ENCODE results near the gene DEPP1. TPM values are rescaled to one million over a fixed set of nuclear protein-coding genes. Genes with fewer than 3 reads are reported as not detected.

DEPP1 gene
- total and polyA plus RNA-seq, 2 of the 13 experiments (the other 11 are each of a cell fraction or from before 2014, with no cell fraction given): 14.8 to 270 TPM

- TF ChIP-seq, protein P1, sequence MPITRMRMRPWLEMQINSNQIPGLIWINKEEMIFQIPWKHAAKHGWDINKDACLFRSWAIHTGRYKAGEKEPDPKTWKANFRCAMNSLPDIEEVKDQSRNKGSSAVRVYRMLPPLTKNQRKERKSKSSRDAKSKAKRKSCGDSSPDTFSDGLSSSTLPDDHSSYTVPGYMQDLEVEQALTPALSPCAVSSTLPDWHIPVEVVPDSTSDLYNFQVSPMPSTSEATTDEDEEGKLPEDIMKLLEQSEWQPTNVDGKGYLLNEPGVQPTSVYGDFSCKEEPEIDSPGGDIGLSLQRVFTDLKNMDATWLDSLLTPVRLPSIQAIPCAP (CRISPR knock-in tag; IDR thresholded peaks at IDR 0.05; ENCODE audit: low read depth): no peak
- TF ChIP-seq E2F5 (CRISPR knock-in tag; conservative IDR thresholded peaks at IDR 0.05) (no peak), SNAPC4 (CRISPR knock-in tag; IDR thresholded peaks at IDR 0.05) (no peak), HBP1 (CRISPR knock-in tag; IDR thresholded peaks at IDR 0.05; ENCODE audit: low read depth) (no peak), SETDB1 (CRISPR knock-in tag; IDR thresholded peaks at IDR 0.05; ENCODE audit: borderline replicate concordance) (no peak), ZNF329 (CRISPR knock-in tag; IDR thresholded peaks at IDR 0.05; ENCODE audit: low read depth) (no peak), CAMTA2 (CRISPR knock-in tag; IDR thresholded peaks at IDR 0.05; ENCODE audit: borderline replicate concordance) (no peak), FOXA1 (IDR thresholded peaks at IDR 0.05) (peak; percentile 53; the same call in 1 of the 2 replicates), FOXA1 (CRISPR knock-in tag; IDR thresholded peaks at IDR 0.05) (peak; percentile 89), ZFP41 (CRISPR knock-in tag; IDR thresholded peaks at IDR 0.05; ENCODE audit: borderline replicate concordance) (no peak), EZH2 (conservative IDR thresholded peaks at IDR 0.05; ENCODE audit: low read depth, low read length) (no peak), ETV6 (CRISPR knock-in tag; conservative IDR thresholded peaks at IDR 0.05) (no peak), ZFAT (CRISPR knock-in tag; conservative IDR thresholded peaks at IDR 0.05) (no peak), LCORL (IDR thresholded peaks at IDR 0.05) (no peak), LCORL (CRISPR knock-in tag; IDR thresholded peaks at IDR 0.05) (no peak), ZNF292 (CRISPR knock-in tag; IDR thresholded peaks at IDR 0.05; ENCODE audit: borderline replicate concordance, low read depth) (0 out of 2 replicates have a peak, but pooled peaks have one; percentile 31)
- TF ChIP-seq, protein P2, sequence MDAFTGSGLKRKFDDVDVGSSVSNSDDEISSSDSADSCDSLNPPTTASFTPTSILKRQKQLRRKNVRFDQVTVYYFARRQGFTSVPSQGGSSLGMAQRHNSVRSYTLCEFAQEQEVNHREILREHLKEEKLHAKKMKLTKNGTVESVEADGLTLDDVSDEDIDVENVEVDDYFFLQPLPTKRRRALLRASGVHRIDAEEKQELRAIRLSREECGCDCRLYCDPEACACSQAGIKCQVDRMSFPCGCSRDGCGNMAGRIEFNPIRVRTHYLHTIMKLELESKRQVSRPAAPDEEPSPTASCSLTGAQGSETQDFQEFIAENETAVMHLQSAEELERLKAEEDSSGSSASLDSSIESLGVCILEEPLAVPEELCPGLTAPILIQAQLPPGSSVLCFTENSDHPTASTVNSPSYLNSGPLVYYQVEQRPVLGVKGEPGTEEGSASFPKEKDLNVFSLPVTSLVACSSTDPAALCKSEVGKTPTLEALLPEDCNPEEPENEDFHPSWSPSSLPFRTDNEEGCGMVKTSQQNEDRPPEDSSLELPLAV (CRISPR knock-in tag; conservative IDR thresholded peaks at IDR 0.05; ENCODE audit: low read depth): no peak
- TF ChIP-seq, protein P3, sequence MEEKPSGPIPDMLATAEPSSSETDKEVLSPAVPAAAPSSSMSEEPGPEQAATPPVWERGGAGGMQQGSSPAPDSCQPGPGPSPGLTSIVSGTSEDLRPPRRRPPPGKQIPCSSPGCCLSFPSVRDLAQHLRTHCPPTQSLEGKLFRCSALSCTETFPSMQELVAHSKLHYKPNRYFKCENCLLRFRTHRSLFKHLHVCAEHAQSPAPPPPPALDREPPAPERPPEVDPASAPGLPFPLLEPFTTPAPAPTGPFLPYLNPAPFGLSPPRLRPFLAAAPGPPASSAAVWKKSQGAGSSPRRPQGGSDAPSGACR (CRISPR knock-in tag; IDR thresholded peaks at IDR 0.05): 0 out of 2 replicates have a peak, but pooled peaks have one; percentile 47
Observed at GRCh38 chr10:44995914-44996669, 17.5 kb upstream of the DEPP1 start (continued).
